ENCODE measurements around the gene MXD4.

Gene MXD4, protein sequence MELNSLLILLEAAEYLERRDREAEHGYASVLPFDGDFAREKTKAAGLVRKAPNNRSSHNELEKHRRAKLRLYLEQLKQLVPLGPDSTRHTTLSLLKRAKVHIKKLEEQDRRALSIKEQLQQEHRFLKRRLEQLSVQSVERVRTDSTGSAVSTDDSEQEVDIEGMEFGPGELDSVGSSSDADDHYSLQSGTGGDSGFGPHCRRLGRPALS

DNA sequence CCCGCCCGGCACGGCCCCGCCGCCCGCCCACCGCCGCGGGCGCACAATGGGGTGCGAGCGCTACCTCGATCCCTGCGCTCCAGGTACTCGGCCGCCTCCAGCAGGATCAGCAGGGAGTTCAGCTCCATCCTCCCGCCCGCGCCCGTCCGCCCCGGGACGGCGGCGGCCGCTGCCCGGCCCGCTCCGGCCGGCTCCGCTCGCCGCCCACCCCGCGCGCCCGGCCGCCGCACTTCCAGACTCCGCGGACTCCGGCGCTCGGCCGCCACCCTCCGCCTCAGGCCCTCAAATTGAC lies at the start of gene MXD4:
TSS of gene MXD4 (minus strand) at position 257 of the 292 bp plus-strand sequence. CDS start at position 128, 129 bp downstream.
- DNase-seq (ENCODE audit: low read depth in 2 of 2): no peak

DNA sequence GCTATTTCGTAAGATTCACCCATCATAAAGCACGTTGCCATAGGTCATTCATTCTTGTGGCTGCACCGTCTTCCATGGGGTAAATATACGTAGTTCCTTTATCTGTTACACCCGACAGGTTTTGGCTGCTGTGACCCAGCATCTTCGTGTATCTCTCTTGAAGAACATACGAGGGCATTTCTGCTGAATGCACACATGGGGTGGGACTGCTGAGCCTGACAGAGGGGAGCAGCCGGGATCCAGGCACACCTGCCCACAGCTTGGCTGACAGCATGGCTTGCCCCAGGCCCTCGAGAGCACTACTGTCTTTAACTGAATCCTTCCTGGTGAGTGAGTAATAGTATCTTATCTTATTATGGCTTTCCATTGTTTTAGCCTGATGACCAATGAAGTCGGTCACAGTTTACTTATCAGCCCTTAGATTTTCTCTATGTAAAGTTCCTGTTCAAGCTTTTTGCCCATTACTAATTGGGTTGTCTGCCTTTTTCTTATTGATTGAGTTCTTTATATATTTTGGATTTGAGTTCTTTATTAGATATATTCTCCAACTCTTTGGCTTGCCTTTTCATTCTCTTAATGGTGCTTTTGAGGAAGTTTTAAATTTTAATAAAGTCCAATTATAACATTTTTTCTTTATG lies 45.0 kb upstream of the MXD4 start:
- DNase-seq (ENCODE audit: low read depth in 2 of 2): no peak

DNA sequence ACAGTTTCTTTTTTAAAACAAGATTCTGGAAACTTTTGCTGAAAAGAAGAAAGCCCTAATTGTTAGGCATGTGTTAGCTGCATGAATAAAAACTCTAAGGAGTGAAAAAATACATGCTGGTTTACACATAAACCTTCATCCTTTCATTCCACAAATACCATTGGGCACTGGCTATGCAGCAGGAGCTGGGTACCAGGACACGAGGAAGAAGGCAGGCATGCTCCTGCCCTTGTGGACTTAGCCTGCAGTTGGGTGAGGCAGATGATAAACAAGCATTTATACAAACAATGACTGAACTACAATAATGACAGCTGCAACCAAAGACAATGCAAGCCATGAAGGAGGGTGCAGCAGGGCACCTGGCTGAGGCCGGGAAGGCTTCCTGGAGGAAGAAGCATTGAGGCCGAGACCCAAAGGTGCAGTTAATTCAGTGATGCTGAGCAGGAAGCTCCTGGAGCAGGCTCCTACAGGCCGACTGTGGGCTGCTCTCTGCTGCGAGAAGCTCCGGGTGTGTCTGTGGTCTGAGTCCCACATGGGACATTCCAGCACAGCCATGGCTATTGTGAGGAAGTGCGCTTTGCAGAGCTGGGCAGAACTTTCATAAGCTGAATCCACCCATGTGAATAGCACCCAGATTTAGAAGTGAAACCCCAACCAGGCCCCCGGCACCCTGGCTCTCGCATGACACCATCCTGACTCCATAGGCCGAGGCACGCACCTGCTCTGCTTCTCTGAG lies 44.0 kb upstream of the MXD4 start:
- DNase-seq (ENCODE audit: low read depth in 2 of 2): no peak

DNA sequence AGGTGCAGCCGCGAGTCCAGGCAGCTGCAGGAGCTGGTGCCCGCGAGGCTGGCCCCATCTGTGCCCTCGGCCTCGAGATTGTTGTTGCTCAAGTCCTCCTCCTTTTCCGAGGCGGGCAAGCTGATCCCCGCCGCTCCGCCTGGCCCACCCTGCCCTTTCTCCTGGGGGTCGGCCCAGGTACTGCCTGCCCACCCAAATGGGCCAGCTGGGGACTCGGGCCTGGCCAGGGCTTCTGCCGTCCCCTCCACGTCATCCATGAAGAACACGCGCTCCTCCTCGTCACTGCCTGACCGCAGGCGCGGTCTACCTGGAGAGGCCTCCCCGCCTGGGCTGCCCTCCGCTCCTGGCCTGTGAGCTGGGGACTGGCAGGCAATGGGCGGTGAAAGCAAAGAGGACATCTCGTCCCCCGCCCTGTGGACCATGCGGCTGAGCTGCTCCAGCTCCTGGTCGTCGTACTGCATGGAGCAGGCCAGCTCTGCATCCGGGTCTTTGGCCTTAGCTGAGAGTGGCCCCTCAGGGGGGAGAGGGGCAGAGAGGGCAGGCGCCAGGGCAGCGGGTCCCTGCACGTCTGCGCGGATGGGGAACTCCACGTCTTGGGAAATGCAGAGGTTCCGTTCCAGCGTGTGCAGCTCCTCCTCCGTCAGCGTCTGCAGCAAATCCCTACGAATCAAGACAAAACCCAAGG lies 43.1 kb upstream of the MXD4 start:
- DNase-seq (ENCODE audit: low read depth in 2 of 2): no peak

DNA sequence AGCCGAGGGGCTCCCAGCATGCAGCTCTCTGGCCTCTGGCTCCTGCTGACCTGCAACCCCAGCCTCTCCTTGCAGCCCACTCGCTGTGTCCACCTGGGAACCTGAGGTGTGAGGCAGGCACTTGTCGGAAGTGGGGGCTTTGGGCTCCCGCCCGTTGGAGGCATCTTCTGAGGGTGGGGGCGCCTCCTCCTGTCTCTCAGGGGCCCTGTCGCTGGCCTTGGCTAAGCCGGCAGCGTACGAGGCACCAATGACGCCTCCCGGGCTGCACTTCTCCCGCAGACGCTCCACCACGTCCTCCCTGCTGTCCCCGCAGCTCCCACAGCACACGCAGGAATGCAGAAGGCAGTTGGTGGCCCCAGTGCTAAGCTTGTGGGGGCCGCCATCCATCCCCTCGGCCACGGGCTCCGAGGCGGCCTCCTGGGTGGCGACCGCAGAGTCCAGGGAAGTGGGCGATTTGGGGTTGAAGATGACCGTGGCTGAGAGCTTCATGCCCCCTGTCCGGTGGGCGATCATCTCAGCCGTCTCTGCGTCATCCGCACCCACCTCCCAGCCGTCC lies 42.5 kb upstream of the MXD4 start:
- DNase-seq (ENCODE audit: low read depth in 2 of 2): no peak

DNA sequence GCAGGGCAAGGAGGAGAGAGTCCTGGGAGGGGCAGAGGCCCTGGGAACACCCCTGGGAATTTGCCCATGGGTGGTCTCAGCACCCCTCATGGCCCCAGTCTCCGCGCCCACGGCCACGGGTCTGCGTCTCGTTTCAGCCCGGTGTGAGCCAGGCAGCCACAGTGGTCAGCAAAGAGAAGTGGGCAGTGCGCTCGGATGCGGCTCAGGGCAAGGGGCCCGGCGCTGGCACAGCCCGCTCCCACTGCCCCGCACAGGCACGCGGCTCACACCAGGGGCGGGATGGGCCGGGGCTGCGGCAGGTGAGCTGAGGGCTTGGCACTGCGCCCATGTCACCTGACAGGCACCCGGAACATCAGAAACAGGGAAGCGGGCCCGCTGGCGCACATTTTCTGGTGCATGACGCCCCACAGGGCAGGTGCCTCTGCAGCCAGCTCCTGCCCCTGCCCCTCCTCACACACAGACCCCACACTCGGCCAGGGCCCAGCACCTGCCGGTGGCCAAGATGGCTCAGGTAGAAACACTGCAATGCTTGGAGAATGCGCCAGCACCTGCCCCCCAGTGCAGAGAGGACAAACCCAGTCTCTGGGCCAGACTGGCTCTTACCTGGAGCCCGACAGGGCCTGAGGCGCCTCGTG lies 41.9 kb upstream of the MXD4 start:
- no peak for DNase-seq (ENCODE audit: low read depth in 2 of 2)

DNA sequence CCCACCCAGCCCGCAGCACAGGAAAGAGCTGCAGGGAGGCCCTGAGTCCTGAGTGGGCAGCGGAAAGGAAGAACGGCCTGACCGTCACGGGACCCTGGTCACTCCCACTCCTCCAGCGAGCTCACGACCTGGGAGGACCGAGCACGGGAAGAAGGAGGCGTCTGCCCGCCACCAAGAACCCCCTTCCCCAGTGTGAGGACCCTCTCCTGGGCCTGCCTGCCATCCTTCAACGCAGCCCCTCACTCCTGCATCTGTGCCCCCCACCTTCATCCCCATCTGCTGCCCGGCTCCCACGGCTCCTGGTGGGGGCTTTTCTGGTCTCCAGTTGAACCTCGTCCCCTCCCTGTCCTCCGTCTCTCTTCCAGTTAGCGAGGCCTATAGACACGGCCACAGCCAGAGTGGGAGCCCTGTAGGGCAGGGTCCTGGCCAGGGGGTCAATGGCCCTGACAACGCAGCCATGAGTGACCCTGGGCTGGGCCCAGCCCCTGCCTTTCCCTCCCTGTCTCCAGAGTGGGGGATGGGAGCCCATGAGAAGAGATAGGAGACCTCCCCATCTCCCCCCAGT lies 41.3 kb upstream of the MXD4 start:
- no peak for DNase-seq (ENCODE audit: low read depth in 2 of 2)

DNA sequence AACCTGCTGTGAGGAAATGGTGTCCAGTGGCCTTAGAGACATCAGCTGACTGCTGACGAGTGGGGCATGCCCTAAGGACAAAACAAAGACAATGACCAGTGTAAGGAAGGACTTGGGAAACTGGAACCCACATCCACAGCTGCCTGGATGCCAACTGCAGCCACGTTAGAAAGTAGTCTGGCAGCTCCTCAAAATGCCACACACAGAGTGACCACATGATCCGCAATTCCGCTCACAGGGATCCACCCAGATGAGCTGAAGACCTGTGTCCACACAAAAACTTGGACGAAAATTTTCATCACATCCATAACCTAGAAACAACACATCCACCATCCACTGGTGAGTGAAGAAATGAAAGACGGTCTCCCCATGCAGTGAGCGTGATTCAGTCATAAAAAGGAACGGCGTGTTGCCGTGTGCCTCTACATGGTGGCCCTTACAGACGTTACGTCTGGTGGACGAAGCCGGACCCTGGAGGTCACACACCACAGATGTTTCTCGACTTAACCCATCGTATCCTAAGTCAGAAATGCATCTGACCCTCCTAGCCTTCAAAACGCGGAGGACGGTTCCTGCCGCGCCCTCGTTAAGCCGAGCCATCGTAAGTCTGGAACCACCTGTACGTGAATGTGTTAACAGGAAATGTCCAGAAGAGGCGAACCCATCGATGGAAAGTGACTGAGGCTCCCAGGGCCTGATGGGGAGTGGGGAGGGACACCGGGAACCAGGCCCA lies 40.6 kb upstream of the MXD4 start:
- no peak for DNase-seq (ENCODE audit: low read depth in 2 of 2)

DNA sequence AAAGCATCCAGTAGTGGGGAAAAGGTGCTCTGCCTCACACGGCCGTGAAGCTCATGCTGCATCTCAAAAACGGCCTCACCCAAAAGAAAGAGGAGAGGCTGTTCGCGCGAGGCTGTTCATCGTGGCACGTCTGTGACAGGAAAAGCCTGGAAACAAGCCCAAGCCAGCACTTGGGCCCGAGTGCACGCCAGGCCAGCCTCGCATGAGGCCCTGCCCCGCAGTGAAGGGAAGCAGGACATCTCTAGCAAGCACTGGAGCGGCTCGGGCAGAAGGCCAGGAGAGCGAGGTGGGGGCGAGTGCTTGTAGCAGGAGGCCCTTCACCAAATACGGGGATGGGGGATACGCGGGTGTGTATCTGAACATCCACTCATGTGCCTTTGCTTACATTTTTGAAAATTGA lies 39.9 kb upstream of the MXD4 start:
- DNase-seq (ENCODE audit: low read depth in 2 of 2): no peak

DNA sequence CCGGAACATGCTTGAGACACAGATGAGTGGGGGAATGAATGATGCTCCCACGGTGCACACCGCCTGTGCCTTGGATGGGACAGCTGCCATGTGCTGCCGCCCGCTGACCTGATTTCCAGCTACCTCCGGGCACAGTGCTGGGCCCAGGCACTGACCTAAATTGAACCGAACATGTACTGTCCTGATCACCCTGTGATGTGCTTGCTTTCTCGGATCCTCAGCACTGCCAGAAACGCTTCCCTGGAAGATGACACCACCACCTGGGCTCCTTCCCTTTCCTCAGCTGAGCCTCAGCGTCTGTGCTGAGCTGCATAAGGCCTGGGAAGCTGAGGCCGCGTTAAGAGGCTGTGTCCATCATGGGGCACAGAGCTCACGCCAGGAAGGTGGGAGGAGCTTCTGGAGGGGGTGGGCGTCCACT lies 39.3 kb upstream of the MXD4 start:
- no peak for DNase-seq (ENCODE audit: low read depth in 2 of 2)

DNA sequence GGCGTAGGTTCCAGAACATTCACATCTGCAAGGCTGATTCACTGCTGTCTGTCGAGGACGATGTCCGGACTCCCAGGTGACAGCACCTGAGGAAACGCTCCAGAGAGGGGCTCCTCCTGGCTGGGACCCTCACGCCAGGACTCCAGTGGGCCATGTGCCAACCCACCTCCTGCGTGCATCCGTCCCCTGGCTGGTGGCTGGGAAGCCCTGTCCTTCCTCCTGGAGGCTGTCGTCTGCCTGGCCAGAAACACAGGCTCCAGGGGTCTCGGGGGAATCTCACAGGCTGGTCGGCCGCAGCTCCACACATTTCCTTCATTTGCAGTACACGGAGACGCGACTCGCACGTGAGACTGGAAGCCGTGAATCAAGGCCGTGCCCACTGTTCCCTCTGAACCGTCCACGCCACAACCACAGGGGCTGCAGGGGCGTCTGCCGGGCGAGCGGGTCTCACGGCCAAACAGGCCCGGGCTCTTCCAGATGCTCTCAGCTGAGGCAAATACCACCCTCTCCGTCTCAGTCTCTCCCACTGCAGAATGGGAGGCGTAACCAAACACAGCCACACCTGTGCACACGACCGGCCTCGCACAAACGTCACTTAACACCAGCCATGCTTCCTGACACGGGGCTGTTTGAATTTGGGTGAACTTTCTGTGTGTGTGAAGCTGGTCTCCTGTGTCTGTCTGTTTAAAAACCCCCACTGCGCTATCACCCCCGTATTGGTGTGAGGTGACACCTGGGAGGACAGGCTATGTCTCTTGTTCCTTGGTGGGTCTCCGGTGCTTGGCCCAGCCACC lies 38.7 kb upstream of the MXD4 start:
- DNase-seq (ENCODE audit: low read depth in 2 of 2): no peak

DNA sequence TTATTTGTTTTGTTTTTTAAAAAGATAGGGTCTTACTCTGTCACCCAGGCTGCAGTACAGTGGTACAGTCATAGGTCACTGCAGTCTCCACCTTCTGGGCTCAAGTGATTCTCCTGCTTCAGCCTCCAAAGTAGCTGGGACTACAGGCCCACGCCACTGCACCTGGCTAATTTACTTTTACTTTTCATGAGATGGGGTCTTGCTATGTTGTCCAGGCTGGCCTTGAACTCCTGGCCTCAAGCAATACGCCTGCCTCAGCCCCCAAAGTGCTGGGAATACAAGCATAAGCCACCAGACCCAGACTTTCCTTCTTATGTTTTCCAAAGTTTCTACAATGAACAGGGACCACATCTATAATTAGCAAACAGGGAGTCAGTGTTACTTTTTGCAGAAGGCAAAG lies 37.9 kb upstream of the MXD4 start:
- DNase-seq (ENCODE audit: low read depth in 2 of 2): no peak

DNA sequence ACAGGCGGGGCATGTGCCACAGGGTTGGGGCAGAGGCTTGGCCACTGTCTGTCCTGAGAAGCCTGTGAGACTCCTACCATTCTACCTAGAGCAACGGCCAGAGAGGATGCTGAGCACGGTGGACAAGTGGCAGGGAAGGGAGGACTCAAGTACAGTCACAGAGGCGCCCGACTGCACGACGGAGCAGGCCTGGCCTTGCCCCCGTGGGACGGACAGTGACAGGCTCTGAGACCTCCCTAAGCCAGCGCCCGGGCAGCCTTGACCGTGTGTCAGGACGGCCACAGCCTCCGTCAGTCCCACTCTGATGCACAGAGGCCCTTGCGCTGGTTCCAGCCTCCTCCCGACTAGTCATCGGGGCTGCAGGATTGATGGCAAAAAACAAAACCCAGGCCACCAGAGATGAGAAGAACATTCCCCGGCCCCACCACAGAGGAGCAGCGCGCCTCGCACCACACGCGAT lies 36.7 kb upstream of the MXD4 start:
- no peak for DNase-seq (ENCODE audit: low read depth in 2 of 2)

DNA sequence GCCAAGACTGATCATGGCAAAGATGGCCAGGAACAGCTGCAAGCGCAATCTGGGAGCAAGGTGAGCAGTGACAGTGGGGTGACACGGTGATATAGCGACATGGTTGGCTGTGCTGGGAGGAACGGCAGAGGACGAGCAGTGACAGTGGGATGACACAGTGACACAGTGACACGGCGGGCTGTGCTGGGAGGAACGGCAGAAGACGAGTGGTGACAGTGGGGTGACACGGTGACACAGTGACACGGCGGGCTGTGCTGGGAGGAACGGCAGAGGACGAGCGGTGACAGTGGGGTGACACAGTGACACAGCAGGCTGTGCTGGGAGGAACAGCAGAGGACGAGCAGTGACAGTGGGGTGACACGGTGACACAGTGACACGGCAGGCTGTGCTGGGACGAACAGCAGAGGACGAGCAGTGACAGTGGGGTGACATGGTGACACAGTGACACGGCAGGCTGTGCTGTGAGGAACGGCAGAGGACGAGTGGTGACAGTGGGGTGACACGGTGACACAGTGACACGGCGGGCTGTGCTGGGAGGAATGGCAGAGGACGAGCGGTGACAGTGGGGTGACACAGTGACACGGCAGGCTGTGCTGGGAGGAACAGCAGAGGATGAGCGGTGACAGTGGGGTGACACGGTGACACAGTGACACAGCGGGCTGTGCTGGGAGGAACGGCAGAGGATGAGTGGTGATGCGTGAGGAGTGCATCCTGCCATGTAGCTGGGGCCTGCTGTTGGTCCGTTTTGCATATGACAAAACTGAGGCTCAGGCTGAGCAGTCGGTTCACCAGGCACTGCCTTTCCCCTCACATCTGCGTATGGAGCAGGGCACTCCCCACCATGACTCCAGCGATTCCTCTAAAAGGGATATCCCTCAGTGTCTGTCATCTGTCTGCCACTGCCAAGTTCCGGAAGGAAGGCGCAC lies 36.0 kb upstream of the MXD4 start:
- DNase-seq (ENCODE audit: low read depth in 2 of 2): no peak

DNA sequence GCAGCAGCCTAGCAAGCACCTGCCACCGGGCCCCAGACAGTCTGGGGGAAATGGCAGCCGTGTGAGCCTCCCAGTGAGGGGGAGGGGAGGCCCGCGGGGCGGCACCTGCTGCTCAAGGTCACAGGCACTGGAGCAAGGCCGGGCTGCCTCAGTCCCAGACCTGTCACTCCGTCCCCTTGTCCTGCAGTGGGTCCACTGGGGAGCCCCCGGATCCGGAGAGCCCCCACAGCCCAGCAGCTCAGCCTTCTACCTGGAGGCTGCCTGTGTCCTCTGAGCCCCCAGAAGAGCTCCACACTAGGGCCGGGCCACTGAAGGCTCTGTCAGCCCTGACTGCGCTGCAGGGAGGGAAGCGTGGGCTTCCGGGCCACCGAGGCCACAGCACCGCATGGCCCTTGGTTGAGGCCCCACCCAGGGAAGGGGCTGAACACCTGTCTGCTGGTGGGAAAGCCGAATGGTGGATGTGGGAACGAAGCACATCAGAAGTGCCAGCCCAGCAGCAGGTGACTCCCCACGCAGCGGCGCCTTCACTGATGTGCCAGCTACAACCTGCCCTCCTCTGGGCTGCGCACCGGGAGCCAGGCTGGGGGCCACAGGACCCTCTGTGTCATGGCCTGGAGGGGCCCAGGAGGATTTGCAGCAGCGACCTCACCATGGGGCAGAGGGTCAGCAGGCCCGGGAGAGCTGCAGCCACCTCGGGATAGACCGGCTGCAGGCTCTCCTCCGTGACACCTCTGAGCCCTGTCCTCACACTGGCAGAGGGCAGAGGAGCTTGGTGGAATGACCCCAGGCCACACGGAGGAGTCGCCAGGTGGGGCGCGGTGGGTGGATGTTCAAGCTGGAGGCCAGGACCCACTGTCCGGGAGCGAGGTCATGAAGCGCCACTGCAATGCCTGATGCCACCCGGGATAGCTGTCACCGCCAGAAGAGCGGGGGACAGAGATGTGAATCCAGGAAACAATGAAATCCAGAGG lies 35.0 kb upstream of the MXD4 start:
- DNase-seq (ENCODE audit: low read depth in 2 of 2): no peak

DNA sequence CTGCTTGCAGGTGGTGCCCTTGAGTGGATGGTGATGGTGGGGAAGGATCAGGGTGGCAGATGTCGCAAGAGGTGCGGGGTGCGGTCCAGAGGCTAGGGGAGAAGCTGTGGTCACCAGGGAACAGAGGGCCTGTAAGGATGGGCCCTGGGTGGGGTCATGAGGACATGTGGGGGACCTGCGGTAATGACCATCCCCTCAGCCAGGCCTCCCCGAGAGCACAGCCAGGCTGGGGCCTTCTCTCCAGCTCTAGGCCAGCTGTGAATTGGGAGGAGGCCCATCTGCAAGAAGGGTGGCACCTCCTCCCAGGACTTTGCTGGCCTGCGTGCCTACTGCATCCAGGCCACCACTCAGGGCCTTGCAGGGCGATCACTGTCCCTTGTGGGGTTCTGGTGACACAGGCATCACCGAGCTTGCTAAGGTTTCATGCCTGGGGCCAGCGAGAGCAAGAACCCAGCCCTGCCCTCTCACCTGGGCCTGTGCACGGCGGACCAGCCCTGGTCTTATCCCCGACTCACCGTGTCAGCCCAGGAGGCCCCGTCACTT lies 34.1 kb upstream of the MXD4 start:
- DNase-seq (ENCODE audit: low read depth in 2 of 2): no peak

DNA sequence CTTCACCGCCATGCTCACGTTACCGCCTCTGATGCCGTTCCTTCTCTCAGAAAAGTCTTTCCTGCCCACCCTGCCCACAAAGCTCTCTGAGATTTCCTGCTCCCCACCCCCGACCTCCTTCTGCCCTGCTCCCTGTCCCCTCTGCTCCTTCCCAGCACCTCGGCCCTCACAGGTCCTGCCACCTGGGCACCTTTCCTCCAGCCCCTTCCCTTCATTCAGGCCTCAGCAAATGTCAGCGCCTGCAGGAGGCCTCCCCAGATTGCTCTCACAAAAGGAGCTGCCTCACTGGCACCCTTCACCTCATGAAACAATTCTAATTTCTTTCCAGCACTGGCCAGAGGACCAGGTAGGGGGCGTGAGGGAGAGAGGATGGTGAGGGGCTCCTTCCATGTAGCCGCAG lies 33.6 kb upstream of the MXD4 start:
- no peak for DNase-seq (ENCODE audit: low read depth in 2 of 2)

Measured in activated CD8-positive, alpha-beta memory T cell treated with anti-CD3 and anti-CD28 coated beads for 4 hours (primary cell).